A549 treated with CpdA at 1 μM for 4 hours (cell line): ENCODE measurements around the gene ARHGEF2. TPM values are rescaled to one million over a fixed set of nuclear protein-coding genes. Genes with fewer than 3 reads are reported as not detected.

Experiments
- total RNA-seq: library from RNA; stranded (reverse); fragments of 200-300 nt; extraction: Qiagen RNA extraction; gene quantifications from 5 replicates; pipeline ENCODE4 v1.2.3, GENCODE V29; 2022; ENCODE audit warnings: low read depth

ARHGEF2 gene
- total RNA-seq: 35.4 to 46.0 TPM (median 38.5 TPM) in 5 replicates

DNA sequence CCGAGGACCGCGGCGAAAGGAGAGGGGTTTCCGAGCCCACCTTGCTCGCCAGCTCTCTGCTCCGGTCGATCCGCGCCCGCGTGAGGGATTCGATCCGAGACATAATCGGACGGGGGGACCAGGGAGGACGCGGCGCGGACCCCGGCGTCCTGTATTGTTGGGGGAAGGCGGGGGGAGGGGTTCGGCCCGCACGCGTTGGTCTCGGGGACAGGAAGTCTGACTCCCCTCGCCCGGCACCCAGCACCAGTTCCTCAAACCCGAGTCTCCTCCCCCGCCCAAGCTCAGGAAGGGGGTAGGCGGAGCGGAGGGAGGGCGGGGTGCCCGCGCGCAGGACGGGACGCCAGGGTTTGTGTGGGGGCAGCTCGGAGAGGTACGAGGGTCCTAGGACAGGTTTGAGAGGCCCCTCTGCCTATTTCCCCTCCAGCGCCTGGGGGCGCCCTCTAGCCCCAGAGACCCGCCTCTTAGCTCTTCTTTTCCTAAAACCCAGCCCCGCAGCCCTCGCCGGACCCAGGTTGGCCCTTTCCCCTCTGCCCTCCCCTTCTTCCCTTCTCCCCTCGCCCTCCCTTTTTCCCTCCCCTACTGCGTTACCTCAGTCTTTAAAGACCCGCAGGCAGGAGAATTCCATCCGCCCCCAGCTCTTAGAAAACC is at the start of gene ARHGEF2:
Gene ARHGEF2, minus strand, starts transcription at position 223 of the 648 bp plus-strand sequence. Its CDS starts 120 bp downstream, at position 103.

DNA sequence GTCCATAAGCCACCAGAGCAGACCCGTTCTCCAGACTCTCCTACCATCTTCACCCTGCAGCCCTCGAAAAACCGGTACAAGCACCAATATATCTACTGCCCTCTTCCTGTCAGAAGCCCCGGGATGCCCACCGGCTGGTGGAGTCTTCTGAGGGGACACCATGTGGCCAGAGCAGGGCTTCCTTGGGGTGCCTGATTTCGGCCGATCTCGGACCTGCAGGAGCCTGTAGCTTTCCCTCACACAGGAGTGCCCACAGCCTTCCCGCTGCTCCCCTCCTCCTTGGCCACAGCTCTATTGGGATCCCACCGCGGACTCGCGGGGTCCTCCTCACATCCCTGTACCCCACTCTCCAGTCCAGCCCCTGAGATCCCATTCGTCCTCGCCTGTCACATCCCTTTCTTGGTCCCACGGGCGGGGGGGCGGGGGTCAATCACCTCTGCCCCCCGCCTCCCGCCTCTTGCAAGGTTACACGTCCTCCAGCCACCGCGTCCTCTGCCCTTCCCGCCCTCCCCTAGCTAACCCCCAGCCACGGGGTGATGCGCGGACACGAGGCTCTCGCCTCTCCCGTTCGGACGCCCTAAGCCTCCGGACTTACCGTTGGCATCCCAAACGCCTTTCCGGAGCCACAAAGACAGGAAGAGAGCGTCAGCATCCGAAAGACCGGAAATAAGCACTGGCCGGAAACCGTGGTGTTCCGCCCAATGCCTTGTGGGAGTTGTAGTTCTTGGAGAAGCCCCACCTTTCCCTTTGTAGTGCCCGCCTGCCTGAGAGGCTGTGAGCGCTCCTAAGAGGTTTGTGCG is 42.1 kb upstream of the ARHGEF2 start, which contains the start of gene SSR2:
Gene SSR2, minus strand, starts transcription at position 659 of the 800 bp plus-strand sequence. CDS start 784 bp downstream, outside the sequence.

DNA sequence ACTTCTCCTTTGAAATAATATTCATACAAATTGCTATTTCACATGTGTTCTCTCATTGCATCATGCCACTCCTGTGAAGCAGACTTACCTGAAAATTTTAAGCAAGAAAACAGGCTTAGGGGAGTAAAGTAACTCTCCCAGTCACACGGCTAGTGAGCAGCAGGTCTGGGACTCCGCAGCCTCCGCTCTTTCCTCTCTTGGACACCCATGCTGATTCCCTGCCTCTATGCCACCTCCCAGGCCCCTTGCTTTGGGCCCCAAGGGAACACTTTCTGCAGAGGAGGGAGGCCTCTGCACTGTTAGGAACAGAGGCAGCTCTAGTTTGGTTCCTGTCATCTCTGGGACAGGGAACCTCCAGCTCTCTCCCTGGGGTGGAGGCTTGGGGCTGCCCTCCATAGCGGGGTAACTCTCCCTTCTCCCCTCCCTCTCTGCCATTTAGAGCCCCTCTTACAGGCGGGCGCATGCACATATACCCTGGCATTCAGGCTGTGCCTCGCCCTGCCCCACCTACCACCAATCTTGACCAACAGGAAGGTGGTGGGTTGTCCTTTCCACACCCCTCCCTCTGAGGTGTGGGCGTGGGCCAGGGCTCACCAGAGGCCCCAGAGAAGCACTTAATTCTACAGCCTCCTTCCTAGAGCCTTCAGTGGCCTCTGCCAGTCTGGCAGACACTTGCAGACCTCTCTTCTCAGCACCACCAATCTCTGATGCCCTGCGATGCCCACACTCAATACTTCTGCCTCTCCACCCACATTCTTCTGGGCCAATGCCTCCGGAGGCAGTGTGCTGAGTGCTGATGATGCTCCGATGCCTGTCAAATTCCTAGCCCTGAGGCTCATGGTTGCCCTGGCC is 37.1 kb downstream of the ARHGEF2 start, which contains the start of gene RXFP4:
Gene RXFP4, plus strand, starts transcription at position 646 of the 852 bp plus-strand sequence. Its CDS starts 72 bp downstream, at position 718.

DNA sequence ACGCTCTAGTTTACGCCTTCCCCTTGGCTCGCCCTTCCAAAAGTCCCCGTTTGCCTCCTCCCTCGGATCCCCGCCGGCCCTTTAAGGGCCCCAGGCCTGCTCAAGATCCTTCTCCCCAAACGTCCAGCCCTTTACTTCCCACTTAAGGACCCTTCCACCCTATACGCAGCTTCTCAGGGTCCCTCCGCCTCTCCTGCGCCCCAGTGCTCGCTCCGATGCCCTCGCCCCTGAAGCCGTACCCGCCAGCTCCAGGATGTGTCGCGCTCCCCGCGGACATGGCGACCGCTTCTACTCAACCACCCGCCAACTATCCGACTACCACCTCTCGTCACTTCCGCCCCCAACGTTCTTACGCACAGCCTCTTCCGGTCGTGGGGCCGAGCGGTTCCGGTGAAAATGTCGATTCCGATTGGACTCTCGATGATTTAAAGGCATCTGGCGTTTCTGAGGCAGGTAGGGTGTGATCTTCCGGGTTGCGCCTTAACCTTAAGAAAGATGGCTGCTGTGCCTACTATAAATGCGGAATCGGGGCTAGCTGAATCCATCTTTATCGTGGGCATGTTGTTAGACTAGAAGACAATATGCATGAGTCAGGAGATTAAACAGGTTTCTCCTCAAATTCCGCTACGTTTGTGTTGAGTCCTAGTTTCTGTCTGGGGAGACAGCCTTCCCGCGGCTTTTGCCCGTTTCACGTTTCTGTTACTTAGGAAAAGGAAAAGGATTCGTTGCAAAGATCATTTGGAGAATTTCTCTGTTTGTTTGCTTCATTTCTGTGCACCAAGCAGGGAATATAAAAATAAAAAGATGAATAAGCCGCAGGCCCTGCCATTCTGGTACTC is 44.0 kb downstream of the ARHGEF2 start, which contains the start of gene KHDC4:
Gene KHDC4, minus strand, starts transcription at position 317 of the 839 bp plus-strand sequence. Its CDS starts 40 bp downstream, at position 277.

DNA sequence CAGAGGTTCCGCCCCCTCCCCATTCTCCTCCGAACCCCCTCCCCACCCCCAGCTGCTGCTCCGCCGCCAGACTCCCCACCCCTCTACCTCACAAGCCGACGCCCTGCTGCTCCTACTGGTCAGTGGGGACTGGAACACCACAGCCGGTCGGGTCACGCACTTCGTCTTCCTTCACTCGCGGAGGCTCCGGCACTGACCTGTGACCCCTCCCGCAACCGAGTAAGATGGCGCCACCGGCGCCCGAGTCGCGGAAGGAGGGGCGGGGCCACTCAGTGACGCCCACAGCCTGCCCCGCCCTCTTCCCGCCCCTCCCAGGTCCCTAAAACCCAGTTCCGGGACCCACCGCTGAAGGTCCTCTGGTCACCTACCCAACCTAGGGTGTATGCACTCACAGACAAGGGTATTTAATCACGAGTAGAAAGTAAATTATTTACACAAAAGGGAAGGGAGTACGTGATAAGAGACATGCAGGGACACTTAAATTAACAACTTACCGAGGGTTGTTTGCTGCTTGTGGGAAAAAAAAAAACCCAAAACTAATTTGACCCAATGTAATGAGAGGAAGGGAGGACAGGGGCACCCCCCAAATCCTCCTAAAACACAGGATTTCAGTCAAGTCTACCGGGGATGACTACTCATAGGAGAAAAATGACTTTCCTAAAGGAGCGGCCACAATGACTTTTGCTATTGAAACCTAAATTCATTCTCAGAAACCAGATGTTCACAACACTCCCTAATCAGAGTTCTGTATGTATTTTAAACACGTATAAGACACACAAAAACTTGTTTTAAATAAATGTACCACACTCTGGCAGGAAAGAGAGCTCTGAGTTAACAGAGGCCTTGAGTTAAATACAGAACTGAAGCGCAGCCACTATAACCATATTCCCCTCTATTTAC is 66.9 kb downstream of the ARHGEF2 start, which contains the start of gene RIT1:
Gene RIT1, minus strand, starts transcription at position 194 of the 900 bp plus-strand sequence. CDS start 588 bp downstream, outside the sequence.

Other genes starting within 250 kb of the ARHGEF2 start
- gene GON4L, start 121.3 kb downstream of the ARHGEF2 start, total RNA-seq: 14.4 to 16.0 TPM (median 14.7 TPM) in 5 replicates
- 0.96 to 1.4 TPM (median 1.3 TPM) in 5 replicates for gene SYT11, start 119.0 kb downstream of the ARHGEF2 start, total RNA-seq
- 24.9 to 29.1 TPM (median 26.3 TPM) in 5 replicates for gene RIT1, start 67.2 kb downstream of the ARHGEF2 start, total RNA-seq
- gene KHDC4, start 44.1 kb downstream of the ARHGEF2 start, total RNA-seq: 24.5 to 30.9 TPM (median 27.3 TPM) in 5 replicates
- not detected in 5 replicates for gene RXFP4, start 36.9 kb downstream of the ARHGEF2 start, total RNA-seq
- gene SSR2, start 42.4 kb upstream of the ARHGEF2 start, total RNA-seq: 261 to 286 TPM (median 280 TPM) in 5 replicates
- gene UBQLN4, start 75.3 kb upstream of the ARHGEF2 start, total RNA-seq: 36.3 to 46.5 TPM (median 45.1 TPM) in 5 replicates
- gene LAMTOR2, start 76.2 kb upstream of the ARHGEF2 start, total RNA-seq: 152 to 166 TPM (median 161 TPM) in 5 replicates
- gene RAB25, start 82.6 kb upstream of the ARHGEF2 start, total RNA-seq: 0.31 to 0.36 TPM in 2 of 5 replicates, not detected in the others
- 2.1 to 3.1 TPM (median 2.3 TPM) in 5 replicates for gene MEX3A, start 103.9 kb upstream of the ARHGEF2 start, total RNA-seq
- gene LMNA, start 136.2 kb upstream of the ARHGEF2 start, total RNA-seq: 631 to 722 TPM (median 685 TPM) in 5 replicates
- 0.34 to 0.65 TPM (median 0.41 TPM) in 5 replicates for gene SEMA4A, start 175.0 kb upstream of the ARHGEF2 start, total RNA-seq
- gene SLC25A44, start 215.6 kb upstream of the ARHGEF2 start, total RNA-seq: 25.6 to 29.8 TPM (median 29.2 TPM) in 5 replicates
- gene PMF1, start 234.5 kb upstream of the ARHGEF2 start, total RNA-seq: 55.5 to 61.3 TPM (median 60.0 TPM) in 5 replicates